Measurements from ENCODE around the gene FBXL5.

The FBXL5 gene

DNA sequence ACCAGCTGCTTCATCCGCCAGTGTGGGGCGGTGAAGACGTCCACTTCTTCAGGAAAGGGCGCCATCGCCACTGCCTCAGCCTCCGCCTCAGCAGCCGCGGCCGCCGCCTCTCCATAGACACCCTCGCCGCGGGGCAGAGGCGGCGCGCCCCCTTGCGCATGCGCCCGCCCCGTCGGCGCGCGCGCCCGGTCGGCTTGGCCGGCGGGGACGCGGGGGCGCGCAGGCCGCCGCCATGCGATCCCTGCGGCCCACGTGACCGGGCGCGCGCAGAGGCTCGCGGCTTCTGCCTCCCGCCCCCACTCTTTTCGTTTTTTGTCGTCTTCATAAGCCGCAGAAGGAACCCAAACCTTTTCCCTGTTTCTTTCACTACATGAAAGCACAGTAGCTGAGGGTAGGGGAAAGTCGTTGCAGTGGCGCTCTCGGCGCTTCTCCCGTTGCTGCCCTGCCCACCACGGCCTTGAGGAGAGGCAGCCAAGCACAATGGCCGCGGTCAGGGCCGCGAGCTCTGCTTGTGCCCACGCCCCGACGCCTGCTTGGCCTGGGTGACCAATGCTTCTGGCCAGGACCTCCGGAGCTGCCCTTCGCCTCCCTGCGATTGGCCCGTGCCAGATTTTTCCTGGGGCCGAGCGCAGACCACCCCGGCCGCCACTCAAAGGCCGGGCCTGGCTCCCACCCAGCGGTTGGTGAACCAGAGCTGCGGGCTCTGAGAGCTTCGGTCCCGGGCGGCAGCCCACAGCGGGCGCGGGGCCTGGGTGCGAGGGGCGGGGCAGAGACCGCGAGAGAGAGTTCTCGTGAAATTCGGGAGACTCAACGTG is at the start of gene FBXL5:
FBXL5 (minus strand) TSS at position 135 of the 815 bp plus-strand sequence; CDS start at position 65, 70 bp downstream.
- DNase-seq (ENCODE audit: low read depth in 2 of 2), result peak; percentile 73 to 74

GRCh38 chr4:15704129-15704528 is 49.0 kb upstream of the FBXL5 start:
- no peak for DNase-seq (ENCODE audit: low read depth in 2 of 2)

DNA sequence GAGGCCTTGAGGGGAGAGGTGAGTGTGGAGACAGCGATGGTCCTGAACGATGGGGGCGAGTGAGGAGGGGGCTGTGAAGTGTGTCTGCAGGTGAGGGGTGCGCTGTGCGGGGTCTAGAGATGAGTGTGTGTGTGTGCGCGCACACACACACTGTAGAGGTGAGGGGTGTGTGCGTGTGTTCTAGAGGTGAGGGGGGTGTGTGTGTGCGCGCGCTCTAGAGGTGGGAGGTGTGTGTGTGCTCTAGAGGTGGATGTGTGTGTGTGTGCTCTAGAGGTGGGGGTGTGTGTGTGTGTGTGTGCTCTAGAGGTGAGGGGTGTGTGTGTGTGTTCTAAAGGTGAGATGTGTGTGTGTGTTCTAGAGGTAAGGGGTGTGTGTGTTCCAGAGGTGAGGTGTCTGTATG is 48.3 kb upstream of the FBXL5 start:
- no peak for DNase-seq (ENCODE audit: low read depth in 2 of 2)

GRCh38 chr4:15702941-15703403 is 47.8 kb upstream of the FBXL5 start, which contains the start of gene BST1:
Gene BST1 (plus strand): TSS chr4:15703065. CDS start chr4:15703145, 80 bp downstream.
- DNase-seq (ENCODE audit: low read depth in 2 of 2), result no peak

GRCh38 chr4:15696866-15697265 is 41.7 kb upstream of the FBXL5 start:
- no peak for DNase-seq (ENCODE audit: low read depth in 2 of 2)

DNA sequence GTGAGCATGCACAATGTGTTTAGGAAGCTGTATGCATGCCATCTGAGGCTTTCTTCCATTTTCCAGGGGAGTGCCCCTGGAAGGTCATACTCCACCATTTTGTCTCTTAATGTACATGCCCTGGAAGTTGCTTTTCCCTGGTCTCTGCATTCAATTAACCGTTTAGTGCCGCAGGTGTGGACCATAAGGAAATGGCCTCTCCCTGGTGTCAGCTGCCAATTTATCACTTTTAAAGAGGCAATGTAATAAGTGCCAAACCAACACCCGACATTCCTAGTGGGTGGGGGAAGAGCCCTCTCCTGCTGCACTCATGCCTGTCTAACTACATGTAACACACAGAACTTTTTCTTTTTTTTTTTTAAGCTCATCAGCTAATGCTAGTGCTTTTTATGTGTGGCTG is 40.6 kb upstream of the FBXL5 start:
- no peak for DNase-seq (ENCODE audit: low read depth in 2 of 2)

GRCh38 chr4:15695240-15695699 is 40.1 kb upstream of the FBXL5 start:
- peak; percentile 99 for DNase-seq (ENCODE audit: low read depth in 2 of 2)

DNA sequence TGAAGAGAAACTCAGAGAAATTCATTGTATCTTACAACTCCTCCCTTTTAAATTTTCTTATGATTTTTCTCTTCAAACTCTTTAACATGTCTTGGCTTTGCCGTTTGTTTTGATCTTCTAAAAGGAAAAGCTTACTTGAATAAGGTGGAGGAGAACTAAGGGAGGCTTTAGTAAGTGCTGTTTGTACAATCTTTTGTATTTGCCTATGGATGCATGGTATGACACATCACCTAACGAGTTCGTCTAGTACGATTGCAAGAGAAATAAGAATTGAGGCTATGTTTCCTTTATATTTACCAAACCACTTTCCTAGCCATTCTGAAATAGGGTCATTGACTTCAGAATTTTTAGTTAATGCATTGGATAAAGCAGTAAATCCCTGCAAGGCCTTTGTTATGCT is 39.3 kb upstream of the FBXL5 start:
- no peak for DNase-seq (ENCODE audit: low read depth in 2 of 2)

- no peak for DNase-seq (ENCODE audit: low read depth in 2 of 2)
These were observed 37.4 kb upstream of the FBXL5 start for GRCh38 chr4:15692602-15693001.

GRCh38 chr4:15691346-15692135 is 36.4 kb upstream of the FBXL5 start:
- DNase-seq (ENCODE audit: low read depth in 2 of 2), result peak in 1 of 2 experiments; percentile 44

DNA sequence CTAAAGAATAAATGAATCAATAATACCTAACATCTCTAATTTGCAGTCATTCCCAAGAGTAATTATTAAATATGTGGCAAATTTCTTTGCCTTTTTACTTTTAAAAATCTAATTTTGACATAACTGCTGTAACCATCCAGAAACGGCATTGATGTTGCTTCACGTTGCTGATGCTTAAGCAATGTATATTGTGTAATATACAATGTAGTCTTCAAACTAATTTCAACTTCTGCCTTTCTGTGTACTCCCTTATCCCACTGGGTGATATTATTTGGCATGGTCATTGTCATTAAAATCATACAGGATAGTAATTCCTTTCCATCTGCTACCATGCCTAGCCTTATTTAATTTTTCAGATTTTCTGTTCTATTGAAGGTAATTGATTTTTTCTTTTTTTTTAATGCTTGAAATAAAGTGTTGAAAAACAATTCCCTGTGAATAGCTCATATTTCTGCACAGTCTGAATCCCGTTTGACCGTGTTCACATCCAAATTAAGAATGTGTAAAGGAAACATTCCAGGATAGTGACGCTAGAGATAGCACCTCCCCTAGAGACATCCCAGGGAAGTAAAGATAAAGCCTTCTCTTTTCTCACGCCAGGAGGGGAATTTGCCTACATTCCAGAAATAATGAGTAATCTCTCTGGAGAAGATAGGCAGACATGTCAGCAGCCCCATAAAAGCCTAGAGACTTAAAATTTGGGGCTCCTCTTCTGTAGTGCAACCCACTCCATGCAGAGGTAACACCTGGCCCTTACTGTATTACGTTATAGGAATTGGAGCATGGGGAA is 35.1 kb upstream of the FBXL5 start:
- peak; percentile 94 to 95 for DNase-seq (ENCODE audit: low read depth in 2 of 2)

- no peak for DNase-seq (ENCODE audit: low read depth in 2 of 2)
These were observed 34.4 kb upstream of the FBXL5 start for GRCh38 chr4:15689540-15689939.

DNA sequence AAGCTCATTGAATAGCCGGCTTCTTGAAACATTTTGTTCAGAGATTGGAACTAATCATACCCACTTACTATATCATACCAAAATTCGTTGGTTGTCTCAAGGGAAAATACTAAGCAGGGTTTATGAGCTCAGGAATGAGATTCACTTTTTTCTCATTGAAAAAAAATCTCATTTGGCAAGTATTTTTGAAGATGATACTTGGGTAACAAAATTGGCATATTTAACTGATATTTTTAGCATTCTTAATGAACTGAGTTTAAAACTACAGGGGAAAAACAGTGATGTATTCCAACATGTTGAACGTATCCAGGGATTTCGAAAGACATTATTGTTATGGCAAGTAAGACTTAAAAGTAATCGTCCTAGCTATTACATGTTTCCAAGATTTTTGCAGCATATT is 32.9 kb upstream of the FBXL5 start:
- no peak for DNase-seq (ENCODE audit: low read depth in 2 of 2)

GRCh38 chr4:15684498-15684897 is 29.3 kb upstream of the FBXL5 start:
- no peak for DNase-seq (ENCODE audit: low read depth in 2 of 2)

GRCh38 chr4:15683143-15683495 is 28.0 kb upstream of the FBXL5 start:
- no peak for DNase-seq (ENCODE audit: low read depth in 2 of 2)

DNA sequence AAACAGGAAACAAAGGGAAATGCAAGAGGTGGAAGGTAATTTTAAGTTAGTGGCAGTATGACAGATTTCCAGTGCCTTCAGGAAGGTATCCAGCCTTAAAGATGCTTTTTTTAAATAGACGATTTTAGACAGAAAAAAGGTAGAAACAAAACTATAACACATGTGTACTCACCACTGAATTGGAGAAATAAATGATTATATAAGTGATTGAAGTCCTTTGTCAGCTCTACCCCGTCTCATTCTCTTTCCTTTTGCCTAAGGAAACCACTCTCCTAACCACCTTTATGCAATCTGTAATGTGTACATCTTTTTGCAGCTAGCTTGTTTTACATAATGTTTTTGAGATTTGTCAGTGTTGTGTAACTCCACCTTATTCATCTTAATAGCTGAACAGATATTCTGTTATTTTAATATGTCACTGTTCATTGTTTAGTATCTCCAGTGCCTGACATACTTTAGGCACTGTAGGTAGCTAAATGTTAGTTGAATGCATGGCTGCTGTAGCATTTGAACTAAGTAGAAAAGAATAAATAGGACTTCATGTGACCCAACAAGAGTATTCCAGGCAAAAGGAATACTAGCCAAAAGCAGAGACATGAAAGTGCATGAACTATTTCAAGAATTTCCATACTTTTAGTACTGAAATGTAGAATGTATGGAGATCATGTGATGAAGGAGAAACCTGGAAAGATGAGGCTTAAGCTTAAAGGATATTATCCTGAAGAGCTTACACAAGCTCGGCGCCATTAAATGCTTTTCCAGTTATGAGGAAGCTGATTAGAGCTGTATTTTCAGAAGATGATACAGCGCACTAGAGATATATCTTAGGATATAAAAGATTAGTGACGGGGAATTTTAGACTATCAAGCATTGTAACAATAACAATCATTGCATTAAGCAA is 27.3 kb upstream of the FBXL5 start:
- no peak for DNase-seq (ENCODE audit: low read depth in 2 of 2)

DNA sequence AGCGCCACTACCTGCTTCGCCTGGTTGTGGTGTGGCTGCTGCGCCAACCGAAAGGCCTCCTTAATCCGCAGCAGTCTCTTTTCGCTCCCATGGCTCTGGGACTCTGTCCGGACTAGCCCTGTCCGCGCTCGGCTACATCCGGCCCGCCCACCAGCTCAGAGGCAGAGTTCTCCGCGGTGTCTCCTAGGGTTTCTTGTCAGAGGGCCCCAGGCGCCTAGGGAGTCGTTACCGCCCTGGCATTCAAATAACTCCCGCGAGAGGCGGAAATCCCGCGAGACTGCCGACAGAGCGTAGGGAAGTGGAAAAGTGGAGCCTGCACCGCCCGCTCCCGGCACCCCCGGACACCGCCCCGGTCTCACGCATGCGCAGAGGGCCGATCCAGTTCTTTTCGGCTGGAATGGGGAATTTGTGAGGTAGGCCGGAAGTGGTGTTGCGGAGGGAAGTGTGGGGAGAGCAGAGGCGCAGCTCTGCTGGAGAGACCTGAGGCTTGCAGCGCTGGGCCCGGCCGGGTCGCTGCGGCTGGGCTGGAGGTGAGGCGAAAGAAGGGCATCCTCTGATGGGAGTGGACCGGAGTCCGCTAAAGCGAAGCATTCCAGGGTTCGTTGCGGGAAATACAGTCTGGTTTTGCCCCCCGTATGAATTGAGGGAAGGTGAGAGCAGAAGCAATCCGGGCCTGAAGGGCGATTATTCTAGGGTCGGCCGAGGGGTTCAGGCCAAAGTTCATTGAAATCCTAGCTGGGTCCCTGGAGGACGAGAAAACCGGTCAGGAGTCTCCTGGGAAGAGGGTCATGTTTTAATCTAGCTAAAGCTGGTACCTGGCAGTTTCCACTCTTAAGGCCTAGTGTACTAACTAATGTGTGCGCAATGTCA is 26.4 kb upstream of the FBXL5 start, which contains the start of gene FAM200B:
FAM200B (plus strand) TSS at position 456 of the 870 bp plus-strand sequence. CDS start 5,151 bp downstream, outside the sequence.
- peak; percentile 97 to 98 for DNase-seq (ENCODE audit: low read depth in 2 of 2)

DNA sequence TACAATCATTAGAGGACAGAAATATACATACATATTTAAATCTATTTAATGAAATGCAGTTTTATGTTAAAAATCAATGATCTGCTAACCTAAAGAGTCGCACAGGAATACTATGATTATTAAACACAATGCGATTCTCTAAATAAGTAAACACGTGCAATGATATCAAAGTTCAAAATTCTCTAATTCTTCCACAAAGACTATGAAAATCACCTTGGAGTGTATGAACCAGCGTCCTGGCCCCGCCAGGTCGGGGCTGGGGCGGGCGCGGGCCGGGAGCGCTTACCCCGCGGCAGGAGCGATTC is 25.9 kb upstream of the FBXL5 start:
- no peak for DNase-seq (ENCODE audit: low read depth in 2 of 2)

GRCh38 chr4:15677507-15677988 is 22.4 kb upstream of the FBXL5 start:
- DNase-seq (ENCODE audit: low read depth in 2 of 2), result no peak

- no peak for DNase-seq (ENCODE audit: low read depth in 2 of 2)
These were observed 21.7 kb upstream of the FBXL5 start for GRCh38 chr4:15676899-15677298.
